HAP-1 (cell line): ENCODE results near the gene GNPAT.
A peak's percentile ranks its signal among the peaks of the same experiment; 100 is the strongest.

ENCODE experiments used
- DNase-seq, 2 experiments: peaks; one replicate each; pipeline ENCODE4 v3.0.0-alpha.2; 2016 to 2020; ENCODE audit warnings: low spot score in 2 of 2
- H3K27me3 ChIP-seq: fragments of 250-450 bp; sonication (Bioruptor Pico); 2 replicates; pipeline ENCODE4 v1.5.1; 2020; ENCODE audit warnings: low read depth, mild to moderate bottlenecking, moderate library complexity
- H3K36me3 ChIP-seq: fragments of 250-450 bp; sonication (Bioruptor Pico); replicated peaks from 2 replicates; pipeline ENCODE4 v1.5.1; 2020; ENCODE audit warnings: mild to moderate bottlenecking
- H3K4me1 ChIP-seq: fragments of 250-450 bp; sonication (Bioruptor Pico); 2 replicates; pipeline ENCODE4 v1.5.1; 2020; ENCODE audit warnings: mild to moderate bottlenecking
- H3K4me3 ChIP-seq: fragments of 250-450 bp; sonication (Bioruptor Pico); 2 replicates; pipeline ENCODE4 v1.5.1; 2020; ENCODE audit warnings: mild to moderate bottlenecking, moderate library complexity
- H3K9me3 ChIP-seq: fragments of 250-450 bp; sonication (Bioruptor Pico); 2 replicates; pipeline ENCODE4 v1.5.1; 2020; ENCODE audit warnings: mild to moderate bottlenecking, moderate library complexity
- in situ Hi-C: fragments of 300-500 bp; cut with MboI; formaldehyde crosslinking; loops from 3 replicates; pipeline ENCODE4 v1.14.3; 2020; ENCODE audit warnings: low sequenced_read_pairs, inconsistent platforms, mixed read lengths

Gene GNPAT

GRCh38 chr1:231241750-231242149 is 738 bp downstream of the GNPAT start:
- H3K27me3 ChIP-seq = no peaks in the 10 kb centered on the region
- peak; percentile 19 to 43 for DNase-seq
- H3K36me3 ChIP-seq = peaks cover 18% of the 10 kb centered on the region
- peaks cover 12% of the 10 kb centered on the region for H3K4me1 ChIP-seq
- no peaks in the 10 kb centered on the region for H3K9me3 ChIP-seq
- peak overlapping the region; percentile 68 for H3K4me3 ChIP-seq
- in situ Hi-C loops = no loop called here

- Histone ChIP-seq H3K27me3 (no peaks in the 10 kb centered on the region), H3K4me1 (peaks cover 12% of the 10 kb centered on the region), H3K9me3 (no peaks in the 10 kb centered on the region), H3K4me3 (peak overlapping the region; percentile 68), H3K36me3 (peaks cover 11% of the 10 kb centered on the region)
- in situ Hi-C loops = no loop called here
- no peak for DNase-seq
These were observed 1.6 kb downstream of the GNPAT start for GRCh38 chr1:231242516-231243198.

- in situ Hi-C loops = no loop called here
These were observed 7.8 kb downstream of the GNPAT start for GRCh38 chr1:231248778-231249177.

GRCh38 chr1:231252336-231252735 is 11.3 kb downstream of the GNPAT start:
- in situ Hi-C loops = no loop called here
- Histone ChIP-seq H3K36me3 (peaks cover 14% of the 10 kb centered on the region; the same call in 1 of the 2 replicates), H3K4me1 (no peaks in the 10 kb centered on the region), H3K27me3 (no peaks in the 10 kb centered on the region), H3K4me3 (no peak overlapping the region), H3K9me3 (no peaks in the 10 kb centered on the region)
- DNase-seq = no peak

More at GRCh38 chr1:231248778-231249177, 7.8 kb downstream of the GNPAT start:
- Histone ChIP-seq H3K27me3 (no peaks in the 10 kb centered on the region), H3K4me3 (no peak overlapping the region), H3K4me1 (no peaks in the 10 kb centered on the region), H3K36me3 (peaks cover 8% of the 10 kb centered on the region; the same call in 1 of the 2 replicates), H3K9me3 (no peaks in the 10 kb centered on the region)
- DNase-seq = no peak

GRCh38 chr1:231260351-231260750 is 19.3 kb downstream of the GNPAT start:
- no peak for DNase-seq
- H3K36me3 ChIP-seq = peaks cover 34% of the 10 kb centered on the region
- in situ Hi-C loops = no loop called here

GRCh38 chr1:231264642-231265041 is 23.6 kb downstream of the GNPAT start:
- no peaks in the 10 kb centered on the region for H3K4me1 ChIP-seq
- H3K27me3 ChIP-seq = no peaks in the 10 kb centered on the region
- H3K36me3 ChIP-seq = peaks cover 20% of the 10 kb centered on the region
- DNase-seq = no peak
- no peak overlapping the region for H3K4me3 ChIP-seq
- H3K9me3 ChIP-seq = no peaks in the 10 kb centered on the region
- in situ Hi-C loops = no loop called here

More at GRCh38 chr1:231260351-231260750, 19.3 kb downstream of the GNPAT start:
- H3K4me1 ChIP-seq = no peaks in the 10 kb centered on the region
- H3K27me3 ChIP-seq = no peaks in the 10 kb centered on the region
- no peak overlapping the region for H3K4me3 ChIP-seq
- H3K9me3 ChIP-seq = no peaks in the 10 kb centered on the region

- in situ Hi-C loops = no loop called here
- no peaks in the 10 kb centered on the region for H3K4me1 ChIP-seq
- no peaks in the 10 kb centered on the region for H3K27me3 ChIP-seq
- no peaks in the 10 kb centered on the region for H3K9me3 ChIP-seq
- DNase-seq = no peak
- peaks cover 17% of the 10 kb centered on the region for H3K36me3 ChIP-seq
- no peak overlapping the region for H3K4me3 ChIP-seq
These were observed 24.4 kb downstream of the GNPAT start for GRCh38 chr1:231265379-231265778.

GRCh38 chr1:231266811-231267322 is 25.9 kb downstream of the GNPAT start:
- in situ Hi-C loops = no loop called here
- H3K36me3 ChIP-seq = peaks cover 17% of the 10 kb centered on the region

GRCh38 chr1:231272173-231272572 is 31.2 kb downstream of the GNPAT start:
- H3K36me3 ChIP-seq = peaks cover 41% of the 10 kb centered on the region
- in situ Hi-C loops = no loop called here
- H3K9me3 ChIP-seq = no peaks in the 10 kb centered on the region
- no peaks in the 10 kb centered on the region for H3K4me1 ChIP-seq
- no peak overlapping the region for H3K4me3 ChIP-seq
- H3K27me3 ChIP-seq = no peaks in the 10 kb centered on the region
- no peak for DNase-seq

More at GRCh38 chr1:231266811-231267322, 25.9 kb downstream of the GNPAT start:
- Histone ChIP-seq H3K9me3 (no peaks in the 10 kb centered on the region), H3K27me3 (no peaks in the 10 kb centered on the region), H3K4me1 (no peaks in the 10 kb centered on the region), H3K4me3 (no peak overlapping the region)
- DNase-seq = no peak

- Histone ChIP-seq H3K4me3 (no peak overlapping the region), H3K27me3 (no peaks in the 10 kb centered on the region), H3K4me1 (no peaks in the 10 kb centered on the region), H3K9me3 (no peaks in the 10 kb centered on the region), H3K36me3 (peaks cover 36% of the 10 kb centered on the region)
- in situ Hi-C loops = no loop called here
- no peak for DNase-seq
These were observed 31.9 kb downstream of the GNPAT start for GRCh38 chr1:231272880-231273279.

- H3K27me3 ChIP-seq = no peaks in the 10 kb centered on the region
- H3K4me1 ChIP-seq = no peaks in the 10 kb centered on the region
- no peak overlapping the region for H3K4me3 ChIP-seq
- H3K36me3 ChIP-seq = peaks cover 35% of the 10 kb centered on the region
- no peaks in the 10 kb centered on the region for H3K9me3 ChIP-seq
- in situ Hi-C loops = no loop called here
- DNase-seq = no peak
These were observed 33.3 kb downstream of the GNPAT start for GRCh38 chr1:231274119-231274825.

GRCh38 chr1:231278100-231278790 is 37.2 kb downstream of the GNPAT start:
- no peak for DNase-seq
- Histone ChIP-seq H3K9me3 (no peaks in the 10 kb centered on the region), H3K4me1 (no peaks in the 10 kb centered on the region), H3K4me3 (no peak overlapping the region), H3K27me3 (no peaks in the 10 kb centered on the region), H3K36me3 (peaks cover 24% of the 10 kb centered on the region)
- in situ Hi-C loops = no loop called here

- peaks cover 18% of the 10 kb centered on the region for H3K36me3 ChIP-seq
- in situ Hi-C loops = no loop called here
- H3K4me3 ChIP-seq = no peak overlapping the region
- no peaks in the 10 kb centered on the region for H3K9me3 ChIP-seq
- DNase-seq = no peak
- H3K4me1 ChIP-seq = no peaks in the 10 kb centered on the region
- H3K27me3 ChIP-seq = no peaks in the 10 kb centered on the region
These were observed 38.1 kb downstream of the GNPAT start for GRCh38 chr1:231279081-231279480.

GRCh38 chr1:231279683-231280082 is 38.7 kb downstream of the GNPAT start:
- Histone ChIP-seq H3K4me3 (no peak overlapping the region), H3K9me3 (no peaks in the 10 kb centered on the region), H3K4me1 (no peaks in the 10 kb centered on the region), H3K36me3 (peaks cover 16% of the 10 kb centered on the region), H3K27me3 (no peaks in the 10 kb centered on the region)
- in situ Hi-C loops = no loop called here
- DNase-seq = no peak
